GM21576 (cell line): ENCODE measurements around the gene NRROS.
"Not testable (repeated sequence)": the region's sequence is repeated elsewhere in the genome, so short reads cannot be mapped to it uniquely, and the experiment has no call there.

Experiments
- ATAC-seq: cut with Tn5 transposase; IDR thresholded peaks from one replicate; pipeline ENCODE4 v1.9.1; 2021; ENCODE audit warnings: mild to moderate bottlenecking, moderate library complexity; ENCODE audit not compliant: unreplicated experiment

Gene NRROS

GRCh38 chr3:196639483-196640296, at the start of gene NRROS:
NRROS (plus strand) TSS chr3:196639694; CDS start chr3:196654540, 14,846 bp downstream.
- ATAC-seq, result peak; percentile 47

DNA sequence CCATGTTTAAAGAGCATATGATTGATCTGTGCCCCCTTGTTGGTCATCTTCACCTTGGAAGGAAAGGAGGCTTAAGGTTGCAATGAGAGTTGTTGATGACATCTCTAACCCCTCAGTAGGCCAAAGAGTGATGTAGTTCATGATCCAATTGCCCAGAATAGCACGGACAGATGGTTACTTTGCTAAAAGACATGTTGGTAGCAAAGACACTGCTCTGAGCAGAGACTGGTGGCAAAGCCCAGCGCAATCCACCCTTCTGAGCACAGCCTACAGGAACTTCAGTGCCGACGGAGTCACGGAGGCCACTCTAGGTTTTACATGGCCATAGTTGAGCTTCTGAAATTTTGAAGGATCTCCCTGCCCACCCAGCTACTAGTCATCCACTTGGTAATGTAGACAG, 49.2 kb upstream of the NRROS start:
- no peak for ATAC-seq

- ATAC-seq, result no peak
Measured at GRCh38 chr3:196596355-196596754, 43.1 kb upstream of the NRROS start.

DNA sequence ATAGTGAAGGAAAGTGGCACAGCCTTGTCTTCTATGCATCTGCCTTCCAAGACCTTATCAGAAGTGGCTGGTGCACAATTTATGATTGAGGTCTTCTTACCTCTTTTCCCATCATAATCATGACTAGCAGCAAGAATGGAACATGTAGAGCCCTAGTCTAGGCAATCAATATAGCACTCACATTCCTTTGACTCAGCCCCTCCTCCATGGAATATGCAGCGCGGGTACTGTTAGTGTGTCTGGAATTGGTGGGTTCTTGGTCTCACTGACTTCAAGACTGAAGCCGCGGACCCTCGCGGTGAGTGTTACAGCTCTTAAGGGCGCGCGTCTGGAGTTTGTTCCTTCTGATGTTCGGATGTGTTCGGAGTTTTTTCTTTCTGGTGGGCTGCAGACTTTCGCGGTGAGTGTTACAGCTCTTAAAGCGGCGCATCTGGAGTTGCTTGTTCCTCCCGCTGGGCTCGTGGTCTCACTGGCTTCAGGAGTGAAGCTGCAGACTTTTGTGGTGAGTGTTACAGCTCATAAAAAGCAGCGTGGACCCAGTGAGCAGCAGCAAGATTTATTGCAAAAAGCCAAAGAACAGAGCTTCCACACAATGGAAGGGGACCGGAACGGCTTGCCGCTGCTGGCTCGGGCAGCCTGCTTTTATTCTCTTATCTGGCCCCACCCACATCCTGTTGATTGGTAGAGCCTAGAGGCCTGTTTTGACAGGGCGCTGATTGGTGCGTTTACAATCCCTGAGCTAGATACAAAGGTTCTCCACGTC, 41.3 kb upstream of the NRROS start:
- ATAC-seq, result not testable (repeated sequence)

GRCh38 chr3:196599734-196600128, 39.8 kb upstream of the NRROS start:
- no peak for ATAC-seq

GRCh38 chr3:196600359-196600758, 39.1 kb upstream of the NRROS start:
- ATAC-seq, result no peak

DNA sequence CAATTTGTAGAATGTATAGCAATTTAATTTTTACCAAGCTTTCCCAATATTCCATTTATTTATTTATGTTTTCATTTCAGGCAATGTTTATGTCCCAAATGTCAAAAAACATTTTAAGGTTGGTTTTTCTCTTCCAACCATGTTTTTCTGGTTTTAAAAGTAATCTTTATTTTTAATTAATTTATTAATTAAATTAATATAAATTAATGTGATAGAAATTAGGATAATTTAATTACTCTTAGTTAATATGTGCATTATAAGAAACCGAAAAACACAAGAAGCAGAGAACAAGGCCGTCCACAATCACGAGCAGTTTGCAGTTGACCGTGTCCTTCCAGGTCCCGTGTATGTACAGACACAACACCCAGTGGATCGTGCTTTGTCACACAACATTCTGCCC, 36.8 kb upstream of the NRROS start:
- no peak for ATAC-seq

- no peak for ATAC-seq
Measured at GRCh38 chr3:196603683-196604082, 35.8 kb upstream of the NRROS start.

GRCh38 chr3:196604548-196604947, 34.9 kb upstream of the NRROS start:
- no peak for ATAC-seq

- ATAC-seq, result no peak
Measured at GRCh38 chr3:196608693-196609092, 30.8 kb upstream of the NRROS start.

DNA sequence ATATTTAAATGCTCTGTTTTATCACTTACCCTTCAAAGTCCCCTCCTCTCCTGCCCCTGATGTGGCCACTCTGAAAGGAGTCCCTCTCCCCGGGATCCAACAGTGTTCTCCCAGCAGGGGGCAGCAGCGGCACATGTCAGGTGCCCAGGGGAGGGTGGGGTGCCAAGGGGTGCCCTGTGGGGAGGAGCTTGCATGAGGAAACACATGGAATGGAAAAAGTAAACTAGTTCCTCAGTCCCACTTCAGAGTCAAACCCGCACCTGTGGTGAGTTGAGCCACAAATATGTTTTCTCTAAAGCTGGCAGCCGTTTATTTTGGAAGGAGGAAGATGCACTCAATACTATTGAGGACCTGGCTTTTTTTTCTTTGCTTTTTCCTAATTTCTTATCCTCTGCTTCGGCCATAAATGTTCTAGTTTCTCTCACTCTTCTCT, 30.1 kb upstream of the NRROS start:
- peak; percentile 83 for ATAC-seq

DNA sequence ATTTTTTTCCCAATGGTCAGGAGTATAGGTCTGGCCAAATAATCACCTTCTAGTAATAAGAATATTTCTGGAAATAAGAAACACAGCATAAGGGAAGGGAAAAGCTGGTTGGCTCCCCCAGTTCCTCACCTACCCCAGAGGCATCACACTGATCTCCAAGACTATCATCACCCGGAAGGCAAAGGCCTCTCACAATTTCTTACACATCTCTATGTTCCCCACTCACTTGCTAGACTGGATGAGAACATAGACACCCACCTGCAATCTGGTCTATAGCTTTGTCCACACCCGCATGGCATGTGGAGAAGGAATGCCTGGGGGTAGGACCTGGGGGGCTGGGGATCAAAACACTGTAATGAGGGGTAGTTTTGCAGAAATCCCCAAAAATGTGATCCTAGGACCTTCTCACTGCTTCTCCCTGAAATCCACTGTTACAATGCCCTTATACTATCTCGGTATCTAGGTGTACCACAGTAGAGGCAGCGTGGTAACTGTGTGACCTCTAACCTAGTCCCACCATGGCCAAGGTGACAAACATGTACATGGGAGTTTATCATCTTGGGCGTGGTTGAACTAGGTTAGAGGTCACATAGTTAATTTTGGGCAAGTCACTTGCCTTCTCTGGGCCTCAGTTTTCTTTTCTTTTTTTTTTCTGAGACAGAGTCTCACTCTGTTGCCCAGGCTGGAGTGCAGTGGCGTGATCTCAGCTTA, 29.5 kb upstream of the NRROS start:
- no peak for ATAC-seq

DNA sequence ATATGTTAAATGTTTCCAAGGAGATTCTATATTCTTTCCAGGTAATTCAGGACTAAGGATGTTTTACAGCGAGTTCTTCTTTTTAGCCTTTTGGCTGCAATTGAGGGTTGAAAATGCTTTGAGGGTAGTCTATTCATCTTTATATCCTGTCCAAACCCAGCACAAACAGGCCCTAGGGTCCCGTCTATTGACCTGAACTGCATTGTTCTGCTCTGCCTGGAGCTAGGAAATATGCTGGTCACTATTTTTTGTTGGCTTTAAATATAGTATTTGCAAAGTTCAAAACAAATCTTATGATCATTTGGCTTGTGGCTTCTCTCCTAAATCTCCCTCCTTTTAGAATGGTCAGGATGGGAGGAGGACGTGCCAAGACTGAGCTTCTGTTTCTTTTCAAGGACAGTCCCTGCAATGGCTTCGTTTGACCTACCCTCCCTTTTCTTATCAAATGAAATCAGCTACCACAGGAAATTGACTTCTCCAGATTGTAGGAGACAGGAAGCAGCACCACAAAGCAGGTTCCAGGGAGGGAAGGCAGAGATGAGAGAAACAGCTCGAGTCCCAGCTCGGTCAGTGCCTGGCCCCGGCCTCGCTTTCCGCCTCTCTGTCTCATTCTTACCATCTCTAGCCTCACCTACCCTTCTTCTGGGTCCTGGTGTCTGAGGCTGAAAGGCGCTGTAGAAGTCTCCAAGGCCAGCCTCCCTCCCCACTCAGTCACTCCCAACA, 27.6 kb upstream of the NRROS start:
- ATAC-seq, result no peak

- not testable (repeated sequence) for ATAC-seq
Measured at GRCh38 chr3:196615234-196615633, 24.3 kb upstream of the NRROS start.

DNA sequence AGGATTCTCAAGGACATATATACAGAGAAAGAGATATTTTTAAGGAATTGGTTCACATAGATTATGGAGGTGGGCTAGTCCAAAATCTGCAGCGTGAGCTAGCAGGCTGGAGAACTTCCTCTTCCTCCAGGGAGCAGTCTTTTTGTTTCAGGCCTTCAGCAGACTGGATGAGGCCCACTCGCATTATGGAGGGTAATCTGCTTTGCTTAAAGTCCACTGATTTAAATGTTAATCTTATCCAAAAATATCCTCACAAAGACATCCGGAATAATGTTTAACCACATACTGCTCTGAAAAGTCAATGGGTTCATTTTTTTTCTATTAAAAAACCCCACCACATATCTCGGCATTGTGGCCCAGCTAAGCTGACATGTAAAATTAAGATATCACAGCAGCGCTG, 22.2 kb upstream of the NRROS start:
- ATAC-seq, result no peak

DNA sequence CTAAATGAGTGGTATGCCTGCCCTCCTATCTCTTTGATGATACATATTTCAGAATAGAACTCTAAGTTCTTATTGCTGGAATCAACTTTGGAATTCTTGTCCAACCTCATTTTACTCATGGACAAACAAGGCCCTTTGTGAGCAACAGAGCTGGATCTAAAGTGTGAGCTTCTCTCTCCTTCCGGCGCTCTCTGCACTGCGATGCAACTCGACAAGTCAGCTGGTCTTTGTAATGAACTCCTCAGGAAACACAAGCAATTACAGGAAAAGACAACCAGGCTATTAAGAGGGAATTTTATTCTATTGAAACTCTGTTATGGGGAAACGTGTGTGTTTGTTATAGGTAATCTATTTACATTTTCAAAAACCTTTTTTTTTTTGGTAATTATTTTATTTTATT, 20.3 kb upstream of the NRROS start:
- no peak for ATAC-seq

GRCh38 chr3:196619627-196620026, 19.9 kb upstream of the NRROS start:
- ATAC-seq, result not testable (repeated sequence)

DNA sequence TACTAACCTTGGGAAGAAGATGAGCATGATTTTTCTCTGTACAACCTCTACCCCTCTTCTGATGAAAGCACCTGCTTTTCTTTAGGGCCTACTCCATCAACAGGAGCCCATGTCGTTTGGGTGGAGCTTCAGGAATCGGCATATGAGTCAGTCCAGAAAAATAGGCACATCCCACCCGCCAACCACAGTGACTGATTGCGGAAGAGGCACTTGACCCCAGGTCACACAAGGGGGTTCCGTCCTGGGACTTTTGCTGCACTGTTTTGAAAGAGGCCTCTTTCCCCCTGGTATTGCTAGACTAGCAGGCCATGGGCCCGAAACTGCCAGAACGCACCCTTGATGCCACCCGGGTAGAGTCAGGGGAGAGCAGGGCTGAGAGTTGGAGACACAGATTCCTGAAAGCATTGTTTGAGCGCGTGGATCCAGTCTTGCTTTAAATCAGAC, 19.3 kb upstream of the NRROS start:
- no peak for ATAC-seq

DNA sequence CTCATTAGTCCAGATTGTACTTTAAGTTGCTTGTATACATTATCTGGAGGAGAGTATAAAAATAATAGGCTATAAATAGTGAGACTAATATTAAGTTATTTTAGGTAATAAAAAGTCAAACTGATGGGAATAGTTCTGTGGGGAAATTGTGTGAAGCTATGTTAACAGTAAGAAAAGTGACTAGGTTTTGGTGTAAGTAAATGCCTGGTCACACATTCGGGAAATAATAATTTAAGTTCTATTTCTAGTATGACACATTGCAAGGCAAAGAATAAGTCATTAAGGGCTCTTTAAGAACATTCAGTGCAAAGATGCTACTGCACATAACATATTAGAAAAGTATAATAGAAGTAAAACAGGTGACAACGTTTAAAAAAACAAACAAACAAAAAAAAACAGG, 18.8 kb upstream of the NRROS start:
- ATAC-seq, result no peak

DNA sequence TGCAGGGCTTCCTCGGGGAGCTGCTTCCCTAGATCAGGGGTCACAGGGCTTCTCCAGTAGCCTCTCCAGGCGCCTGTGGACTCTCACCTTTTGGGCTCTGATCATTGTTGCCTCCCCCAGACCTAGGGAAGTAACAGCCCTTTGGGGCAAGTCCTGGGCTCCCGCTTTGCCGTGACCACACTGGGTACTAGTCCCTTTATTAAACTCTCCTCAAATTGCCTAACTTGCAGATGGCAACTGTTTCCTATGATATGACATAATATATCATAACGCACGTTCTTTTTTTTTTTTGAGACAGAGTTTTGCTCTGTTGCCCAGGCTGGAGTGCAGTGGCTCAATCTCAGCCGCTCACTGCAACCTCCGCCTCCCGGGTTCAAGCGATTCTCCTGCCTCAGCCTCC, 17.9 kb upstream of the NRROS start:
- no peak for ATAC-seq
